K562 (cell line): Measurements from ENCODE around the gene UBE2M. TPM values are rescaled to one million over a fixed set of nuclear protein-coding genes. Genes with fewer than 3 reads are reported as not detected.

Source experiments
- ARID4B ChIP-seq: sonication (generic); formaldehyde crosslinking; IDR thresholded peaks from 2 replicates; pipeline ENCODE4 v1.8.0; 2022; ENCODE audit warnings: mild to moderate bottlenecking, missing genetic modification reagents
- ASH1L ChIP-seq: fragments of 450-650 bp; IDR thresholded peaks from 2 replicates; pipeline ENCODE4 v1.6.1; 2018; ENCODE audit warnings: borderline replicate concordance, mild to moderate bottlenecking, low read depth; ENCODE audit not compliant: partially characterized antibody
- DNMT1 ChIP-seq: fragments of 450-650 bp; IDR thresholded peaks from 2 replicates; pipeline ENCODE4 v1.6.1; 2016; ENCODE audit warnings: antibody characterized with exemption, mild to moderate bottlenecking
- DPF2 ChIP-seq: fragments of 450-650 bp; IDR thresholded peaks from 2 replicates; pipeline ENCODE4 v1.6.1; 2016
- ELF4 ChIP-seq: fragments of 450-650 bp; formaldehyde crosslinking; IDR thresholded peaks from 2 replicates; pipeline ENCODE4 v1.4.0; 2022; ENCODE audit warnings: missing genetic modification characterization
- ELK1 ChIP-seq: sonication (generic); formaldehyde crosslinking; IDR thresholded peaks from 2 replicates; pipeline ENCODE4 v1.8.1; 2022; ENCODE audit warnings: missing genetic modification reagents
- FOXK1 ChIP-seq: sonication (generic); formaldehyde crosslinking; IDR thresholded peaks from 2 replicates; pipeline ENCODE4 v1.8.0; 2022; ENCODE audit warnings: missing genetic modification reagents, mild to moderate bottlenecking, borderline replicate concordance
- HDGF ChIP-seq: fragments of 450-650 bp; IDR thresholded peaks from 2 replicates; pipeline ENCODE4 v1.6.1; 2016
- PHF20 ChIP-seq: fragments of 450-650 bp; IDR thresholded peaks from 2 replicates; pipeline ENCODE4 v1.6.1; 2018; ENCODE audit not compliant: partially characterized antibody
- SAP30 ChIP-seq: fragments of 200-600 bp; sonication (generic); IDR thresholded peaks from 2 replicates; pipeline ENCODE4 v1.6.1; 2012; ENCODE audit warnings: borderline replicate concordance, low read depth, mild to moderate bottlenecking, moderate library complexity, low read length, control low read depth, inconsistent platforms; ENCODE audit not compliant: insufficient read depth, poor library complexity, severe bottlenecking
- SMARCA5 ChIP-seq: fragments of 450-650 bp; IDR thresholded peaks from 2 replicates; pipeline ENCODE4 v1.6.1; 2016
- TRIM25 ChIP-seq: fragments of 450-650 bp; IDR thresholded peaks from 2 replicates; pipeline ENCODE4 v1.7.0; 2016; ENCODE audit warnings: borderline replicate concordance
- ZC3H8 ChIP-seq: fragments of 450-650 bp; IDR thresholded peaks from 2 replicates; pipeline ENCODE4 v1.6.1; 2017
- polyA plus RNA-seq, 8 experiments: library from polyadenylated mRNA; depleted of rRNA in 4 of 8; stranded (reverse) in 5 of 8; unstranded in 3 of 8; fragments of >200 nt; fragmentation: Nextera tagmentation in 2 of 8; fragmentation: Illumina TruSeq in 1 of 8; extraction: Ambion mirVana in 2 of 8; extraction: Trizol in 1 of 8; gene quantifications; 2 replicates each; pipeline versions ENCODE4 v1.2.1 to v1.2.3, GENCODE V29; 2011 to 2014; ENCODE audit warnings: inconsistent platforms in 1 of 8, missing spikeins in 1 of 8
- total RNA-seq, 7 experiments: library from RNA; depleted of rRNA in 6 of 7; stranded (reverse); fragments of >200 nt in 6 of 7; fragmentation: Illumina TruSeq in 2 of 7; extraction: Trizol in 2 of 7; gene quantifications; 2 replicates each; pipeline versions ENCODE4 v1.2.1 to v1.2.3, GENCODE V29; 2011 to 2021; ENCODE audit warnings: low replicate concordance in 1 of 7

The UBE2M gene
- total and polyA plus RNA-seq, 9 of the 15 experiments (the other 6 are each of a cell fraction or from before 2014, with no cell fraction given): 0.92 to 163 (median 85.7) TPM

- peak; percentile 89 for TF ChIP-seq TRIM25
- peak; percentile 91; the same call in 1 of the 2 replicates for TF ChIP-seq ARID4B (CRISPR knock-in tag)
- peak; percentile 14 for TF ChIP-seq ASH1L
- TF ChIP-seq SAP30: peak; percentile 95
- peak; percentile 0; the same call in 1 of the 2 replicates for TF ChIP-seq FOXK1 (CRISPR knock-in tag)
- 0 out of 2 replicates have a peak, but pooled peaks have one; percentile 74 for TF ChIP-seq ZC3H8
- peak; percentile 80; the same call in 1 of the 2 replicates for TF ChIP-seq HDGF
- 0 out of 2 replicates have a peak, but pooled peaks have one; percentile 54 for TF ChIP-seq DNMT1
- peak; percentile 57; the same call in 1 of the 2 replicates for TF ChIP-seq ELF4 (CRISPR knock-in tag)
- TF ChIP-seq SMARCA5: peak; percentile 77
- peak; percentile 12 for TF ChIP-seq PHF20
- TF ChIP-seq DPF2: peak; percentile 8
- no peak for TF ChIP-seq ELK1 (CRISPR knock-in tag)
Measured at GRCh38 chr19:58573658-58574164, 15.3 kb upstream of the UBE2M start (continued).
